H9 (cell line): Measurements from ENCODE around the gene SCT. TPM values are rescaled to one million over a fixed set of nuclear protein-coding genes. Genes with fewer than 3 reads are reported as not detected.
A peak's percentile ranks its signal among the peaks of the same experiment; 100 is the strongest.

Source experiments
- DNase-seq: peaks from one replicate; pipeline ENCODE4 v3.0.0-alpha.2; 2017
- H2AFZ ChIP-seq: one replicate; pipeline ENCODE4 v1.6.1; 2013; ENCODE audit warnings: mild to moderate bottlenecking, low read length, control low read depth, moderate library complexity
- H2AK5ac ChIP-seq: 2 replicates; pipeline ENCODE4 v1.6.1; 2013; ENCODE audit warnings: low read length, control low read depth, mixed read lengths; ENCODE audit not compliant: insufficient read length
- H2BK120ac ChIP-seq: one replicate; pipeline ENCODE4 v1.6.1; 2013; ENCODE audit warnings: low read depth, mild to moderate bottlenecking, low read length, control low read depth, inconsistent platforms; ENCODE audit not compliant: poor library complexity, severe bottlenecking
- H2BK12ac ChIP-seq: 2 replicates; pipeline ENCODE4 v1.6.1; 2013; ENCODE audit warnings: low read length, control low read depth, mixed read lengths, low read depth; ENCODE audit not compliant: insufficient read length
- H2BK15ac ChIP-seq: 2 replicates; pipeline ENCODE4 v1.6.1; 2013; ENCODE audit warnings: low read depth, low read length, control low read depth
- H2BK20ac ChIP-seq: one replicate; pipeline ENCODE4 v1.6.1; 2013; ENCODE audit warnings: low read depth, mild to moderate bottlenecking, low read length, control low read depth, inconsistent platforms; ENCODE audit not compliant: poor library complexity, severe bottlenecking
- H2BK5ac ChIP-seq: 2 replicates; pipeline ENCODE4 v1.6.1; 2013; ENCODE audit warnings: low read length, control low read depth, mixed read lengths; ENCODE audit not compliant: insufficient read length
- H3K14ac ChIP-seq: 2 replicates; pipeline ENCODE4 v1.6.1; 2013; ENCODE audit warnings: low read length, control low read depth; ENCODE audit not compliant: insufficient read depth
- H3K18ac ChIP-seq: 2 replicates; pipeline ENCODE4 v1.6.1; 2013; ENCODE audit warnings: low read depth, mild to moderate bottlenecking, mixed read lengths, low read length, control low read depth; ENCODE audit not compliant: insufficient read length
- H3K23ac ChIP-seq: 2 replicates; pipeline ENCODE4 v1.6.1; 2013; ENCODE audit warnings: low read length, control low read depth, mixed read lengths, low read depth; ENCODE audit not compliant: insufficient read length
- H3K23me2 ChIP-seq: 2 replicates; pipeline ENCODE4 v1.6.1; 2013; ENCODE audit warnings: low read depth, mild to moderate bottlenecking, mixed read lengths, low read length, control low read depth; ENCODE audit not compliant: insufficient read length, poor library complexity, severe bottlenecking
- H3K27ac ChIP-seq: 2 replicates; pipeline ENCODE4 v1.5.1; 2013; ENCODE audit warnings: low read length, control low read depth, mixed read lengths, low read depth; ENCODE audit not compliant: insufficient read length
- H3K27me3 ChIP-seq: 2 replicates; pipeline ENCODE4 v1.6.1; 2013; ENCODE audit warnings: low read length, control low read depth, inconsistent platforms; ENCODE audit not compliant: insufficient read depth
- H3K4ac ChIP-seq: 2 replicates; pipeline ENCODE4 v1.6.1; 2013; ENCODE audit warnings: low read depth, mild to moderate bottlenecking, control low read depth, inconsistent platforms, low read length, moderate library complexity
- H3K4me1 ChIP-seq: 2 replicates; pipeline ENCODE4 v1.6.1; 2013; ENCODE audit warnings: low read length, control low read depth, inconsistent platforms; ENCODE audit not compliant: insufficient read depth
- H3K4me2 ChIP-seq: 2 replicates; pipeline ENCODE4 v1.6.1; 2013; ENCODE audit warnings: low read length, control low read depth, mixed read lengths; ENCODE audit not compliant: insufficient read length, insufficient read depth
- H3K56ac ChIP-seq: 2 replicates; pipeline ENCODE4 v1.6.1; 2013; ENCODE audit warnings: low read depth, mild to moderate bottlenecking, mixed read lengths, low read length, control low read depth; ENCODE audit not compliant: insufficient read length
- H3K79me1 ChIP-seq: 2 replicates; pipeline ENCODE4 v1.6.1; 2013; ENCODE audit warnings: low read depth, mild to moderate bottlenecking, moderate library complexity, low read length, control low read depth, inconsistent platforms; ENCODE audit not compliant: insufficient read depth, poor library complexity, severe bottlenecking
- H3K79me2 ChIP-seq: 2 replicates; pipeline ENCODE4 v1.6.1; 2013; ENCODE audit warnings: low read length, control low read depth, inconsistent platforms; ENCODE audit not compliant: insufficient read depth
- H3K9ac ChIP-seq: 2 replicates; pipeline ENCODE4 v1.6.1; 2013; ENCODE audit warnings: low read length, control low read depth, mixed read lengths; ENCODE audit not compliant: insufficient read length; ENCODE audit errors: extremely low read depth
- H3K9me3 ChIP-seq: one replicate; pipeline ENCODE4 v1.6.1; 2013; ENCODE audit warnings: low read depth, low read length, inconsistent platforms; ENCODE audit not compliant: control insufficient read depth
- H3T11ph ChIP-seq: one replicate; pipeline ENCODE4 v1.6.1; 2013; ENCODE audit warnings: mild to moderate bottlenecking, low read length, control low read depth, inconsistent platforms
- H4K20me1 ChIP-seq: one replicate; pipeline ENCODE4 v1.6.1; 2013; ENCODE audit not compliant: control insufficient read depth, insufficient read length, insufficient read depth
- H4K5ac ChIP-seq: 2 replicates; pipeline ENCODE4 v1.6.1; 2013; ENCODE audit warnings: low read depth, mild to moderate bottlenecking, mixed read lengths, low read length, control low read depth; ENCODE audit not compliant: insufficient read length
- H4K8ac ChIP-seq: replicated peaks from 2 replicates; pipeline ENCODE4 v1.6.1; 2013; ENCODE audit warnings: low read length, control low read depth, mixed read lengths, low read depth; ENCODE audit not compliant: insufficient read length
- H4K91ac ChIP-seq: 2 replicates; pipeline ENCODE4 v1.6.1; 2013; ENCODE audit warnings: low read depth, mild to moderate bottlenecking, moderate library complexity, mixed read lengths, low read length, control low read depth; ENCODE audit not compliant: insufficient read length
- H3K27ac Mint-ChIP-seq, 3 experiments: 2 replicates in 2 of 3; 3 replicates in 1 of 3; pipeline ENCODE4 v1.8.0; 2020 to 2021; ENCODE audit warnings: mixed read lengths in 3 of 3, mild to moderate bottlenecking in 1 of 3, moderate library complexity in 1 of 3
- H3K27me3 Mint-ChIP-seq: 2 replicates; pipeline ENCODE4 v1.8.0; 2021; ENCODE audit warnings: low read depth, mild to moderate bottlenecking, moderate library complexity, mixed read lengths
- H3K36me3 Mint-ChIP-seq, 3 experiments: 2 replicates in 2 of 3; 3 replicates in 1 of 3; pipeline ENCODE4 v1.8.0; 2020 to 2021; ENCODE audit warnings: low read depth in 3 of 3, mixed read lengths in 3 of 3; ENCODE audit not compliant: insufficient read depth in 1 of 3
- H3K4me1 Mint-ChIP-seq, 2 experiments: 2 replicates each; pipeline ENCODE4 v1.8.0; 2020; ENCODE audit warnings: mixed read lengths in 2 of 2
- H3K4me3 Mint-ChIP-seq, 2 experiments: 2 replicates in 1 of 2; 3 replicates in 1 of 2; pipeline ENCODE4 v1.8.0; 2020 to 2021; ENCODE audit warnings: mild to moderate bottlenecking in 2 of 2, mixed read lengths in 2 of 2, moderate library complexity in 1 of 2
- H3K9me3 Mint-ChIP-seq, 2 experiments: 2 replicates in 1 of 2; 3 replicates in 1 of 2; pipeline ENCODE4 v1.8.0; 2020; ENCODE audit warnings: mild to moderate bottlenecking in 2 of 2, mixed read lengths in 2 of 2, moderate library complexity in 1 of 2
- CTCF ChIP-seq: fragments of 200-600 bp; sonication (generic); conservative IDR thresholded peaks from 3 replicates; pipeline ENCODE4 v1.8.0; 2021; ENCODE audit warnings: antibody characterized with exemption, mild to moderate bottlenecking
- WGBS: extraction: QIAGEN DNeasy Blood & Tissue Kit; methylation state at CpG from one replicate; pipeline ENCODE4 v1.1.7; 2013; ENCODE audit warnings: missing lambda C conversion rate, low lambda C conversion rate, mixed read lengths; ENCODE audit not compliant: insufficient read length; ENCODE audit errors: extremely low coverage; 5-methylcytosine and 5-hydroxymethylcytosine counted together
- total RNA-seq: library from RNA; stranded (reverse); gene quantifications from 2 replicates; pipeline ENCODE4 v1.2.1, GENCODE V29; 2021

SCT gene
- total RNA-seq, 1 experiment from 2014 or later = 1.8 TPM

- Histone ChIP-seq H3K18ac (no peak overlapping the region), H3K14ac (no peak overlapping the region; the same call in 1 of the 2 replicates), H3K27me3 (no peaks in the 10 kb centered on the region), H2AK5ac (no peak overlapping the region), H4K5ac (no peak overlapping the region), H3K4ac (no peak overlapping the region), H4K91ac (no peak overlapping the region), H3K23me2 (no peaks in the 10 kb centered on the region), H3K23ac (no peak overlapping the region), H3K56ac (no peak overlapping the region), H2AFZ (no peak overlapping the region), H3K4me2 (no peak overlapping the region), H2BK15ac (no peak overlapping the region), H3K27ac (no peak overlapping the region), H2BK12ac (no peak overlapping the region), H3K4me1 (no peaks in the 10 kb centered on the region), H2BK5ac (no peak overlapping the region), H4K20me1 (no peaks in the 10 kb centered on the region), H3K9me3 (no peaks in the 10 kb centered on the region), H3T11ph (no peak overlapping the region), H2BK20ac (no peak overlapping the region), H2BK120ac (no peak overlapping the region), H3K9ac (no peak overlapping the region), H3K79me2 (no peaks in the 10 kb centered on the region), H4K8ac (no peak overlapping the region), H3K79me1 (no peaks in the 10 kb centered on the region)
- H3K27me3 Mint-ChIP-seq = 0 out of 2 replicates have a peak, but pooled peaks cover 2% of the 10 kb centered on the region
- H3K9me3 Mint-ChIP-seq = no peaks in the 10 kb centered on the region; a peak in 1 of 5 replicates
- DNase-seq = peak; percentile 69
- peak overlapping the region; percentile 90 to 93 (median 91); a peak in 5 of 7 replicates for H3K27ac Mint-ChIP-seq
- H3K36me3 Mint-ChIP-seq = peaks cover 52 to 84% (median 79%) of the 10 kb centered on the region in 3 experiments
- WGBS = no CpG with 5 or more reads among the region's 29 CpGs
- H3K4me1 Mint-ChIP-seq = no peaks in the 10 kb centered on the region
- peak; percentile 62 for TF ChIP-seq CTCF
- no peak overlapping the region; a peak in 2 of 5 replicates for H3K4me3 Mint-ChIP-seq
These were observed 29.7 kb downstream of the SCT start for GRCh38 chr11:597166-597725.
